Stomach (tissue), 4 donors: ENCODE measurements around the gene KRT86.
"Not testable (repeated sequence)": the region's sequence is repeated elsewhere in the genome, so short reads cannot be mapped to it uniquely, and the experiment has no call there.

ENCODE experiments used
- EP300 ChIP-seq: sonication (generic); formaldehyde crosslinking; IDR thresholded peaks from one replicate; pipeline ENCODE4 v1.6.1; 2017; ENCODE audit warnings: antibody characterized with exemption
- POLR2A ChIP-seq, 4 donors: fragments of 450-650 bp; IDR thresholded peaks; one replicate each; pipeline ENCODE4 v1.6.1; 2016; ENCODE audit warnings: antibody characterized with exemption in 4 of 4, control low read depth in 2 of 4, mild to moderate bottlenecking in 1 of 4, moderate library complexity in 1 of 4
- POLR2AphosphoS5 ChIP-seq, 3 donors: sonication (generic); formaldehyde crosslinking; IDR thresholded peaks; one replicate each; pipeline ENCODE4 v1.6.1; 2016; ENCODE audit warnings: antibody characterized with exemption in 3 of 3
- TF ChIP-seq, protein P1 (sequence below), 7 experiments: fragments of 450-650 bp in 4 of 7; fragments of 200-600 bp in 3 of 7; sonication (generic) in 3 of 7; IDR thresholded peaks; one replicate each; pipeline ENCODE4 v1.5.1; 2016 to 2019; ENCODE audit warnings: antibody characterized with exemption in 7 of 7, control low read depth in 2 of 7, mild to moderate bottlenecking in 1 of 7

DNA sequence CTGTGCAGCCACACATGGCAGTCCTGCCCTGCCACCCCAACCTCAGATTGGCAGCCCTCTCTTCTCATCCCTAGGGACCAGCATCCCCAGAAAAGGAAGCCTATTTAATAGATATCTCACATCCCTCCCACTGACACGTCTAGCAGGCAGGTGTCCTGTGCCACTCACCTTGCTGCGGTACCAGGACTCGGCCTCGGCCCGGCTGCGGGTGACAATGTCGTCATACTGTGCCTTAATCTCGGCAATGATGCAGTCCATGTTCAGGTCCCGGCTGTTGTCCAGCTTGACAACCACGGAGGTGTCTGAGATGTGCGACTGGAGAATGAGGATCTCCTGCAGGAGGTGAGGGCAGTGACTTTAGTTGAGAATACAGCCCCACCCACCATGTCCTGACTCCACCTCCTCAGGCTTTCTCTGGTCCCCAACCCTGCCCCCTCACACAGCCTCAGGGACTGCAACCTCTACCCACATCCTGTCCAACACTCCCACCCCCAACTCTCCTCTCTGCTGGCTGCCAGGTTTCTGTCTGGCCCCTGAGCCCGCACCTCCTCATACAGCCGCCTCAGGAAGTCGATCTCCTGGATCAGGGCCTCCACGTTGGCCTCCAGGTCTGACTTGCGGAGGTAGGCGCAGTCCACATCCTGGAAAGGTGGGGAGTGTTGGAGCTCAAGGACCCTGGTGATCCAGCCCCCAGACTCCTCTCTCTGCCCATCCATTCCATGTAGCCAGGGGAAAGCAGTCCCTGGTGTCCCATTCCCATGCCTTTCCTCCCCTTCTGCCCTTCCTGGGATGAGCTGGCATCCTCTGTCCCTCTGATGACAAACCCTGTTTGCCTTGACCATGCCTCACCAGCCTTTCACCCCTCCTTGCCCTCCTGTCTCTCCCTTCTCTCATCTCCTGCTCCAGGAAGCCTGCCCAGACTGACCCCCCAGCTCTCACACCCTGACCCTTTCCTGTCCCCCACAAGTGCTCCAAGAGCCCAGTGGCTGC lies 13.7 kb downstream of the KRT86 start:
- TF ChIP-seq POLR2AphosphoS5 (IDR thresholded peaks at IDR 0.05); EP300; POLR2A (IDR thresholded peaks at IDR 0.05): not testable (repeated sequence)
- TF ChIP-seq, protein P1, sequence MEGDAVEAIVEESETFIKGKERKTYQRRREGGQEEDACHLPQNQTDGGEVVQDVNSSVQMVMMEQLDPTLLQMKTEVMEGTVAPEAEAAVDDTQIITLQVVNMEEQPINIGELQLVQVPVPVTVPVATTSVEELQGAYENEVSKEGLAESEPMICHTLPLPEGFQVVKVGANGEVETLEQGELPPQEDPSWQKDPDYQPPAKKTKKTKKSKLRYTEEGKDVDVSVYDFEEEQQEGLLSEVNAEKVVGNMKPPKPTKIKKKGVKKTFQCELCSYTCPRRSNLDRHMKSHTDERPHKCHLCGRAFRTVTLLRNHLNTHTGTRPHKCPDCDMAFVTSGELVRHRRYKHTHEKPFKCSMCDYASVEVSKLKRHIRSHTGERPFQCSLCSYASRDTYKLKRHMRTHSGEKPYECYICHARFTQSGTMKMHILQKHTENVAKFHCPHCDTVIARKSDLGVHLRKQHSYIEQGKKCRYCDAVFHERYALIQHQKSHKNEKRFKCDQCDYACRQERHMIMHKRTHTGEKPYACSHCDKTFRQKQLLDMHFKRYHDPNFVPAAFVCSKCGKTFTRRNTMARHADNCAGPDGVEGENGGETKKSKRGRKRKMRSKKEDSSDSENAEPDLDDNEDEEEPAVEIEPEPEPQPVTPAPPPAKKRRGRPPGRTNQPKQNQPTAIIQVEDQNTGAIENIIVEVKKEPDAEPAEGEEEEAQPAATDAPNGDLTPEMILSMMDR (IDR thresholded peaks at IDR 0.05): not testable (repeated sequence)
